Measurements from ENCODE around the gene DRC3.

DRC3 gene

GRCh38 chr17:18065546-18065945 is 92.9 kb downstream of the DRC3 start:
- no peak overlapping the region for H3K4me3 ChIP-seq (ENCODE audit: low read depth, low read length)
- TF ChIP-seq, protein P1, sequence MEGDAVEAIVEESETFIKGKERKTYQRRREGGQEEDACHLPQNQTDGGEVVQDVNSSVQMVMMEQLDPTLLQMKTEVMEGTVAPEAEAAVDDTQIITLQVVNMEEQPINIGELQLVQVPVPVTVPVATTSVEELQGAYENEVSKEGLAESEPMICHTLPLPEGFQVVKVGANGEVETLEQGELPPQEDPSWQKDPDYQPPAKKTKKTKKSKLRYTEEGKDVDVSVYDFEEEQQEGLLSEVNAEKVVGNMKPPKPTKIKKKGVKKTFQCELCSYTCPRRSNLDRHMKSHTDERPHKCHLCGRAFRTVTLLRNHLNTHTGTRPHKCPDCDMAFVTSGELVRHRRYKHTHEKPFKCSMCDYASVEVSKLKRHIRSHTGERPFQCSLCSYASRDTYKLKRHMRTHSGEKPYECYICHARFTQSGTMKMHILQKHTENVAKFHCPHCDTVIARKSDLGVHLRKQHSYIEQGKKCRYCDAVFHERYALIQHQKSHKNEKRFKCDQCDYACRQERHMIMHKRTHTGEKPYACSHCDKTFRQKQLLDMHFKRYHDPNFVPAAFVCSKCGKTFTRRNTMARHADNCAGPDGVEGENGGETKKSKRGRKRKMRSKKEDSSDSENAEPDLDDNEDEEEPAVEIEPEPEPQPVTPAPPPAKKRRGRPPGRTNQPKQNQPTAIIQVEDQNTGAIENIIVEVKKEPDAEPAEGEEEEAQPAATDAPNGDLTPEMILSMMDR (IDR thresholded peaks at IDR 0.05; ENCODE audit: low read depth, low read length) = no peak
